H1 (cell line): ENCODE results near the gene SHOC1. TPM values are rescaled to one million over a fixed set of nuclear protein-coding genes. Genes with fewer than 3 reads are reported as not detected.

Experiments
- CHD2 ChIP-seq: IDR thresholded peaks from 2 replicates; pipeline ENCODE4 v1.6.1; 2012; ENCODE audit warnings: low read length, improper control_type of control experiment
- JUN ChIP-seq: IDR thresholded peaks from 2 replicates; pipeline ENCODE4 v1.6.1; 2011; ENCODE audit warnings: low read depth, mild to moderate bottlenecking, improper control_type of control experiment, low read length
- NANOG ChIP-seq: IDR thresholded peaks from 2 replicates; pipeline ENCODE4 v1.6.1; 2011; ENCODE audit warnings: low read length, low read depth, mild to moderate bottlenecking, inconsistent platforms; ENCODE audit not compliant: insufficient read depth, poor library complexity, severe bottlenecking
- SIRT6 ChIP-seq: IDR thresholded peaks from one replicate; pipeline ENCODE4 v1.7.1; 2012; ENCODE audit warnings: low read length, inconsistent platforms
- SP4 ChIP-seq: IDR thresholded peaks from 2 replicates; pipeline ENCODE4 v1.6.1; 2012; ENCODE audit warnings: low read length, inconsistent platforms
- polyA plus RNA-seq, 7 experiments: library from polyadenylated mRNA; depleted of rRNA in 3 of 7; stranded (reverse) in 5 of 7; unstranded in 2 of 7; fragments of >200 nt in 5 of 7; fragments of 200-250 nt in 2 of 7; gene quantifications; 1 replicate in 5 of 7; 2 replicates in 1 of 7; 4 replicates in 1 of 7; pipeline versions ENCODE4 v1.2.1 to v1.2.3, GENCODE V29; 2011 to 2013; ENCODE audit warnings: missing spikeins in 2 of 7, mixed read lengths in 2 of 7
- total RNA-seq: library from RNA; stranded (reverse); fragmentation: NEBNext Ultra II Directional; extraction: Animal tissue kit (Norgen Biotek cat#: 25700); gene quantifications from 2 replicates; pipeline ENCODE4 v1.2.1, GENCODE V29; 2021

Gene SHOC1
- total and polyA plus RNA-seq, 2 of the 8 experiments (the other 6 are each of a cell fraction or from before 2014, with no cell fraction given), result not detected

DNA sequence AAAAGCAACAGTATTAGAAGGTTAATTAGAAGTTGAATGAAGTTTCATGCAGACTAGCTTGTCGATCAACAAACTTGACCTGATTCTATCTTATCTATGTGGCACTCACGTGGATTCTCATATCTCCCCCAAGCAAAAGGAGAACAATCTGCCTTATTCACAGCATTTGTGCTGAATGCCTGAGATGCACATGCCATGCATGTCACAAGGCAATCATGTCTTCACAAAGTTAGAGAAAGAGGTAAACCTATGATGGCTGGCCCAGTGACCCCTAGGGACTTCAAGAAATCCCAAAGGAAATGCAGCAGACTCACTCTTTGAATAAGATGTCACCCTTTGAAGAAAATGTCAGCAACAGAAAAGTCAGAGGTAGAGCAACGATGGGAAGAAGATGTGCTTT is 17.6 kb upstream of the SHOC1 start (continued):
- TF ChIP-seq NANOG, result no peak
- no peak for TF ChIP-seq CHD2
- TF ChIP-seq JUN, result no peak
- TF ChIP-seq SIRT6, result no peak
- TF ChIP-seq SP4, result no peak
